ENCODE data around the gene GPR61. TPM values are rescaled to one million over a fixed set of nuclear protein-coding genes. Genes with fewer than 3 reads are reported as not detected.

The GPR61 gene
- total RNA-seq, 1 experiment from 2014 or later = 0.30 TPM

- no peak for DNase-seq (ENCODE audit: extremely low read depth, low read depth)
Measured at GRCh38 chr1:109508001-109508872, 31.4 kb upstream of the GPR61 start.

GRCh38 chr1:109508873-109509175 lies 30.8 kb upstream of the GPR61 start:
- no peak for DNase-seq (ENCODE audit: extremely low read depth, low read depth)

- no peak for DNase-seq (ENCODE audit: extremely low read depth, low read depth)
Measured at GRCh38 chr1:109509176-109510134, 30.2 kb upstream of the GPR61 start, which contains the start of gene AMIGO1. TSS of gene AMIGO1 (minus strand) at chr1:109509727. CDS start at chr1:109508912, 815 bp downstream.

GRCh38 chr1:109513110-109513710 lies 26.5 kb upstream of the GPR61 start:
- DNase-seq (ENCODE audit: extremely low read depth, low read depth) = no peak

GRCh38 chr1:109514846-109515245 lies 24.8 kb upstream of the GPR61 start:
- no peak for DNase-seq (ENCODE audit: extremely low read depth, low read depth)

DNA sequence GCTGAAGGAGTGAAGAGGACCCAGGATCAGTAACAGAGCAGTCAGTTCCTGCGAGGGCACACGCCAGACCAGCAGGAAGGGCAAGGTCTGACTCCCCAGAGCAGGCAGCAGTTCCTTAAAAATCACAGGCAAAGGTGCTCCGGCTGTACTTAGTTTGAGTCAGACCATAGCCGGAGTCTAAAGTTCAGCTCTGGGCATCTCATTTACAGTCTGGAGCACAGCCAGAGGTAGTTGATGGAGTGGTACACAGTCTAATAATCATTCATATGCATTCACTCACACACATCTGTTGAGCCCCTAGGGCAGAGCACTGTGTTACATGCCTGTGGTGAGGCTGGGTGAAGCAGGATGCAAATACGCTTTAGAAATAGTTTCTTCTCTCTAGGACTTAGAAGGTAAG lies 22.8 kb upstream of the GPR61 start:
- no peak for DNase-seq (ENCODE audit: extremely low read depth, low read depth)

DNA sequence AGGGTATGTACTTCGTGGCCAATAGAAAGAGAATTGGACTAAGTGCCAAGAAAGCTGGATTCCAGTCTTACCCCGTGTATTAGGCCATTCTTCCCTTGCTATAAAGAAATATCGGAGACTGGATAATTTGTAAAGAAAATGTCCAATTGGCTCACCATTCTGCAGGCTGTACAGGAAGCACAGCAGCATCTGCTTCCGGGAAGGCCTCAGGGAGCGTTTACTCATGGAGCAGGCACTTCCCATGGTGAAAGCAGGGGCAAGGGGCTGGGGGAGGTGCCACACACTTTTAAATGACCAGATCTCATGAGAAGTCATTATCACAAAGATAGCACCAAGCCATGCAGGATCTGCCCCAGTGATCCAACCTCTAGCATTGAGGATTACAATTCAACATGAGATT lies 22.3 kb upstream of the GPR61 start:
- DNase-seq (ENCODE audit: extremely low read depth, low read depth) = no peak

DNA sequence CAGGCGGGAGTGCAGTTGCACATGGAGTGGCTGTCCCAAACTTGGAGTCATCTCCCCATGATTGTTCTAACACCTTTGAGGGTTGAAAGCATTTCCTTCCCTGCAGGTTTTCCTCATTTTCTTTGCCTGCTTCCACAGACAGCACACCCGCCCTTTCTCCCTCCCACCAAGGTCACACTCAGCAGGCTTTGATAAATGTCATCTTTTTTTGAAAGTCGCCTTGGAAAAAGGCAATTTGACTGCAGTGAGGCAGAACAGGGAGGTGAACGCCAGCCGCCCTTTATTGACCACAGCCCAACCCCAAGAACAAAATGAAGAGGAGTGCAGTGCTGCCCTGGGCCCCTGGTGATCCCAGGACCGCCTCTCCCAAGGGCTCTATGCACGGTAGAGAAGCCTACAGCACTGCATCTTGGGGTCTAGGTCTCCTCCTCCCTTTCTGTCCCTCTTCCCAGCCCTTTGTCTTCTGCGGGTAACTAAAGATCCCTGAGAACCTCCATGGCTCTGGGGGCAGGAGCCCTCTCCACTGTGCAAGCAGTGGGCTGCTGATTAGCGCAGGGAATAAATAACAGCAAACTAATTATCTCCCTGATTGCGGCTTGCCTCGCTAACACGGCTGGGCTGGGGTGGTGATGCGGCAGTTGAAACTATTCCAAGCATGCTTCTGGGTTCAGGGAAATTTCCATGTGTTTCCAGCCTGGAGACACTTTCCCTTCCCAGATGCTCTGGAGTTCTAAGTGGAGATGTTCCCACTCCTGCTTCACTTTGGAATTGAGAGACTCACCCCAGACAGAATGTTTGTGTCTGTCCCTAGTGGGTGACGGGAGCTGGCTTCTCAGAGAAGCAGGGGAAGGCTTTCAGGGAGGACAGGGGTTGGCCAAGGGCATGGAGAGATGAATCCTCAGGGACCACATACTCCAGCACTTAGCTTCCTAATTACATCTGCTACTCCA lies 18.4 kb upstream of the GPR61 start:
- no peak for DNase-seq (ENCODE audit: extremely low read depth, low read depth)

- DNase-seq (ENCODE audit: extremely low read depth, low read depth) = no peak
Measured at GRCh38 chr1:109522026-109522425, 17.6 kb upstream of the GPR61 start.

GRCh38 chr1:109523706-109524105 lies 16.0 kb upstream of the GPR61 start:
- DNase-seq (ENCODE audit: extremely low read depth, low read depth) = no peak

DNA sequence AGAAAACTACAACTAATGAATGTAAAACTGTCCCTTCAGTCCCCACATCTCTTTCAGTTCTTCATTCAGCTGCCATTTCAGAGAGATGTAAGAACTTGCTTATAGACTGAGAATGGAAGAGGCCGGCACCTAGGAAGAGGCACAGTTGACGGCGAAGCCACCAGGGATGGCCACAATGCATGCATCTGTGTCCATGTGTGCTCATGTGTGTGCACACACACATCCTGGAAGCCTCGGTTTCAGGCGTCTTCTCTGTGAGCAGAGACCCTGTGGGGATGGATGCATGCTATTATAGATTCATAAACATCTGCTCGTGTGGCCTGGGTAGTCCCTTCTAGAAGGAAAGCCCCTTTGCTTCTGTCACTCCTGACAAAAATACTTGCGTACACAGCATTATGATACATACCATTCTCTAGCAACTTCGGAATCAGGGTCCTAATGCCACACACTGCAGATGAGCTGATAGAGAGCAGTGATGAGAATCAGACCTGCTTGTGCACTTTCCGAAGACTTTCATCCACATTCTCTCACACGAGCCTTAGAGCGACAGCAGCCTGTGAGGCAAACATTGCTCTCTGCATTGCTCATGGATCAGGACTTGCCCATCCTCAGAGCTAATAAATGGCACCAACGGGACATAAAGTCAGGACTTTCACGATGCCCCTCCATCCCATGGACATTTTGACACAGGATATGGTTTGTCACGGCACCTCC lies 12.4 kb upstream of the GPR61 start:
- DNase-seq (ENCODE audit: extremely low read depth, low read depth) = no peak

DNA sequence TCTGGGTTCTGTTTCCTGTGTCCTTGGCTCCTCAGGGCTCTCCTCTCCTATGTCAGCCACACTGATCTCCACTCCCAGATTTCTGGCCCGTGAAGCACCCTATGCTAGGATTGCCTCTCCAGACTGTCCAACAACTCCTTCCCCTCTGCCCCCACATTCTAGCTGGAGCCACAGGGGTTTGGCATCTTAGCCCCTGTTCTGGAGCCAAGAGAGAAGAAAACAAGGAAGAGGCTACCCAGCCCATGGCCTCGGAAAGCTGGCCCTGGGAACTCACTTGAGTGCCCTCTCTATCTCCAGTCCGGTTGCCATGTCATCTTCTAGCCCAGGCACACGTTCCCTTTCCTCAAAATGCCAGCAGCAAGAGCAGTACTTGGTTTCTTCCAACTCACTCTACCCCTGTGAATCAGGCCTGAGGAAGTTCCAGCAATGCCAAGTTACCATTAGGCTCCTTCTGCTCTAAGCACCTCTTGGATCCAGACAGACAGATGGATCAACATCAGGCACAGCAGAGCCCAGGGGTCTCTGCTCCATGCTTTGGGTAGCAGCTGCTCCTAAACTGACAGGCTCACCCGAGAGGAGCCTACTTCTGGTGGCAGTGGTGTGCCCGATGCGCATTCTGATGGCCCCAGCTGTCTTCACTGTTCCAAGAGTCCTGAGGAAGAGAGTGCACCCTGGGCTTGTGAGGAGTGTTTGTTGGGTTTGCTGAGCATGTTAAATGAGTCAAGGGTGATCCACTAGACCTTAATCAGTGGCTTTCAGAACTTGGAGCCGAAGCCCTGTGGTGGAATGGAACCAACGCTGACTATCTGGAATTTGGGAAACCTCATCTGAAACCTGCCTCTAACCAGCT lies 11.6 kb upstream of the GPR61 start:
- no peak for DNase-seq (ENCODE audit: extremely low read depth, low read depth)

- DNase-seq (ENCODE audit: extremely low read depth, low read depth) = no peak
Measured at GRCh38 chr1:109528712-109529111, 11.0 kb upstream of the GPR61 start.

DNA sequence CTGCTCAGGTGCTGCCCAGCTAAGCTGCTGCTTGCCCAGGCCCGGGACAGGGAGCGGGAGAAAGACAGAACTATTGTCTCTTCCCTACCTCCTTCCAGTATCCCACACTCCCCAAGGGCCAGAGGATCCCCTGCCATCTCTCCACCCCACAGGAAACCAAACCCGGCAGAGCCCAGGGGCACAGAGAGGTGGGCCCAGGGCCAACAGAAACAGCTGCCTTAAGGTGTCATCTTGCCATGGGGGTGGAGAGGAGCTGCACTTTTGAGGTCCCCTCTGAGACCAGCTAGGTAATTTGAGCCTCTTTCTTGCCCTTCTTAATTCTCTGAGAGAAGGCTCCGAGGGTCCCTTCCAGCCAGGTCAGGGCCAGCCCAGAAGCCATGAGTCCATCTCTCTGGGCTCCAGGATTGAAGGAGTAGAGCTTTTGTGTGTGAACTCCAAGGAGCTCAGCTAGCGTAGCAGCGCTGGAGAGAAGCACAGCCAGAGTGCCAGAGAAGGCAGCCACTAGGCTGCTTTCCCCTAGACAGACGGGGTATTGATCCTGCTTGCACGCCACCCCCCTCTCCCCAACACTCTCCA lies 9.7 kb upstream of the GPR61 start:
- no peak for DNase-seq (ENCODE audit: extremely low read depth, low read depth)

- no peak for DNase-seq (ENCODE audit: extremely low read depth, low read depth)
Measured at GRCh38 chr1:109530457-109531087, 9.1 kb upstream of the GPR61 start.

DNA sequence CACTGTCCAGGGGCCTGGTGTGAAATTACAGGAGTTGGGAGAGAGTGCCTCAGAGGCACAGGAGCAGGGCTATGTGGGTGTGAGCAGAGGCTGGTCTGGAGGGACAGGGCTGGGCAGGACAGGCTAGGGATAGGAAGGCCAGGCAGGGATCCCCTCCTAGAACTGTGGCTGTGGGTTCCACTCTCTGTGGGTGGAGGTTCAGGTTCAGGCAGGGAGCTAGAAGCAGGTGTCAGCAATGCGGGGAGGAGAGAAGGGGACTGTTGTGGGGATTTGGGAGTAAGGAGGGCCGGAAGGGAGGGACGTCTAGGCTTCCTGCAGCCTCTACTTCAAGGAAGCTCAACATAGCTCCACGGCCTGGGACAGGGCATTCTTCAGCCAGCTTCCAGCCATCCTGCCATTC lies 8.3 kb upstream of the GPR61 start:
- no peak for DNase-seq (ENCODE audit: extremely low read depth, low read depth)

DNA sequence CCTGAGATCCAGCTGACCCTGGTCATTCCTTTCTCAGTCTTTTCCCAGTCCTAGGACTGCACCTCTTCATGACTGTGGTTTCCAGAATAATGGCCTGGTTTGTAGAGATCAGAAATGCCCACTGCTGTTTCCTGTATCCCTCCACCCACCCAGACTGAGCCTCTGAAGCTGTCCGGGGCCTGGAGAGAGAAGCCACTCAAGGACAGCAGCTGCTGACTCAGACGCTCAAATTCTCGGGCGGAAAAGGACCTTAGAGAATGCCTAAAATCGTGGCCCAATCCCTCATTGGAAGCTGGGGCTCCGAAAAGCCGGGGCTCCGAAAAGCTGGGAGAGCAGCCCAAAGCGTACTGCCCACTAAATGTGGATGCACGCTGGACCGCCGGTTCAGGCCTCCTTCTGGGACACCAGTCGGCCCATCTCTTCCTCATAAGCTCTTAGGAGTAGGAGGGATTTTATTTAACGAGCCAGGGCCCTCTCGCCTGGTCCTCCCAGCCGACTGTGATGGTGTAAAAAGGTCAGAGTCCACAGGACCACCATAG lies 7.8 kb upstream of the GPR61 start:
- DNase-seq (ENCODE audit: extremely low read depth, low read depth) = no peak

Data from NCI-H460 (cell line).